HL-60 (cell line): ENCODE measurements around the gene SAMSN1.

Experiments used
- GABPA ChIP-seq: IDR thresholded peaks from 2 replicates; pipeline ENCODE4 v1.6.1; 2012; ENCODE audit warnings: low read depth
- POLR2AphosphoS5 ChIP-seq: IDR thresholded peaks from 2 replicates; pipeline ENCODE4 v1.6.1; 2012; ENCODE audit warnings: low read depth
- SPI1 ChIP-seq: IDR thresholded peaks from 2 replicates; pipeline ENCODE4 v1.6.1; 2012; ENCODE audit warnings: low read depth, mild to moderate bottlenecking, borderline replicate concordance
- TF ChIP-seq, protein P1 (sequence below): IDR thresholded peaks from one replicate; pipeline ENCODE4 v1.5.1; 2011; ENCODE audit warnings: low read length, control low read depth, inconsistent platforms; ENCODE audit not compliant: insufficient read depth
- TF ChIP-seq, protein P2 (sequence below): IDR thresholded peaks from 2 replicates; pipeline ENCODE4 v1.6.1; 2012; ENCODE audit warnings: low read depth; ENCODE audit not compliant: insufficient replicate concordance

DNA sequence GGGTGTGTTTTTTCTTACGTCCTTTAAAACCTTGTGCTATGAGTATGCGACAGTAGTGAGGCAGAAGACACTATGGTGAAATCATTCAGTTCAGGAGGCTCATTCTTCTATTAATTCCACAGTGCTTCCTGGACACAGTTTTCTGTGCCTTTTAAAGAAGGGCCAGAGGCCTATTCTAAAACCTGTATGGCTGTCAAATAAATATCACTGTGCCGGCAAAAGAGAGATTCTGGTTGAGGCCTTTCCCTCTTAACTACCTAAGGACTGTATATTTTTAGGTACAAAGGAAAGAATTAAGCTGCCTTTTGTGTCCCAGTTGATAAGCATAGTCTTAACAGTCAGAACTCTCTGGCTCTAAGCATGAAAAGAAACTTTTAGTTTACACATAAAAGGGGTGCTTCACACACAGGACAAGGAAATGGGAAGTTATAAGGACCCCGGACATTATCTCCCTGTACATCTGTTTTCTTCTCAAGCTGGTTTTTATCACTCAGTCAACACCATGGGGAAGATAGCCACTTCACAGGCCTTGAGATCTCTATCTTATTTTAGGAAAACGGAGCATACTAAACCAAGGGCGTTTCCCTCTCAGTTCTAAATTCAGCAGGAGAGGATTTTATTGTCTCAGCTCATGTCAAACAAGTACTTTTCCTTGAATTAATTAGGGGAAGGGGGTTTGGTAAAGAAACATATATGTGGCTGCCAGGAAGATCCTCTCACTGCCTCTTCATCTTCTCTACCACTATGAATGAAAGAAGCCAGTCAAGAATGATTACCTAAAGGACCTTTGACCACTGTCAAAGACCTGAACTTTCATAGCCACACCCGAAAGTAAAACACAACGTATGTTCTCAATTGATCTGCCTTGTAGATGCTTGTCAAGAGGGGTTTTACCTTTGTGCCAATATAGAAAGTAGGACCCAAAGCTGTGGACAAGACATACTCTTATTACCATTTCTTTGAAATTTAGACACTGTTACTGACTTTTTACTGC lies 91.8 kb downstream of the SAMSN1 start:
- TF ChIP-seq POLR2AphosphoS5 = no peak
- TF ChIP-seq, protein P1, sequence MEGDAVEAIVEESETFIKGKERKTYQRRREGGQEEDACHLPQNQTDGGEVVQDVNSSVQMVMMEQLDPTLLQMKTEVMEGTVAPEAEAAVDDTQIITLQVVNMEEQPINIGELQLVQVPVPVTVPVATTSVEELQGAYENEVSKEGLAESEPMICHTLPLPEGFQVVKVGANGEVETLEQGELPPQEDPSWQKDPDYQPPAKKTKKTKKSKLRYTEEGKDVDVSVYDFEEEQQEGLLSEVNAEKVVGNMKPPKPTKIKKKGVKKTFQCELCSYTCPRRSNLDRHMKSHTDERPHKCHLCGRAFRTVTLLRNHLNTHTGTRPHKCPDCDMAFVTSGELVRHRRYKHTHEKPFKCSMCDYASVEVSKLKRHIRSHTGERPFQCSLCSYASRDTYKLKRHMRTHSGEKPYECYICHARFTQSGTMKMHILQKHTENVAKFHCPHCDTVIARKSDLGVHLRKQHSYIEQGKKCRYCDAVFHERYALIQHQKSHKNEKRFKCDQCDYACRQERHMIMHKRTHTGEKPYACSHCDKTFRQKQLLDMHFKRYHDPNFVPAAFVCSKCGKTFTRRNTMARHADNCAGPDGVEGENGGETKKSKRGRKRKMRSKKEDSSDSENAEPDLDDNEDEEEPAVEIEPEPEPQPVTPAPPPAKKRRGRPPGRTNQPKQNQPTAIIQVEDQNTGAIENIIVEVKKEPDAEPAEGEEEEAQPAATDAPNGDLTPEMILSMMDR = no peak
- TF ChIP-seq, protein P2, sequence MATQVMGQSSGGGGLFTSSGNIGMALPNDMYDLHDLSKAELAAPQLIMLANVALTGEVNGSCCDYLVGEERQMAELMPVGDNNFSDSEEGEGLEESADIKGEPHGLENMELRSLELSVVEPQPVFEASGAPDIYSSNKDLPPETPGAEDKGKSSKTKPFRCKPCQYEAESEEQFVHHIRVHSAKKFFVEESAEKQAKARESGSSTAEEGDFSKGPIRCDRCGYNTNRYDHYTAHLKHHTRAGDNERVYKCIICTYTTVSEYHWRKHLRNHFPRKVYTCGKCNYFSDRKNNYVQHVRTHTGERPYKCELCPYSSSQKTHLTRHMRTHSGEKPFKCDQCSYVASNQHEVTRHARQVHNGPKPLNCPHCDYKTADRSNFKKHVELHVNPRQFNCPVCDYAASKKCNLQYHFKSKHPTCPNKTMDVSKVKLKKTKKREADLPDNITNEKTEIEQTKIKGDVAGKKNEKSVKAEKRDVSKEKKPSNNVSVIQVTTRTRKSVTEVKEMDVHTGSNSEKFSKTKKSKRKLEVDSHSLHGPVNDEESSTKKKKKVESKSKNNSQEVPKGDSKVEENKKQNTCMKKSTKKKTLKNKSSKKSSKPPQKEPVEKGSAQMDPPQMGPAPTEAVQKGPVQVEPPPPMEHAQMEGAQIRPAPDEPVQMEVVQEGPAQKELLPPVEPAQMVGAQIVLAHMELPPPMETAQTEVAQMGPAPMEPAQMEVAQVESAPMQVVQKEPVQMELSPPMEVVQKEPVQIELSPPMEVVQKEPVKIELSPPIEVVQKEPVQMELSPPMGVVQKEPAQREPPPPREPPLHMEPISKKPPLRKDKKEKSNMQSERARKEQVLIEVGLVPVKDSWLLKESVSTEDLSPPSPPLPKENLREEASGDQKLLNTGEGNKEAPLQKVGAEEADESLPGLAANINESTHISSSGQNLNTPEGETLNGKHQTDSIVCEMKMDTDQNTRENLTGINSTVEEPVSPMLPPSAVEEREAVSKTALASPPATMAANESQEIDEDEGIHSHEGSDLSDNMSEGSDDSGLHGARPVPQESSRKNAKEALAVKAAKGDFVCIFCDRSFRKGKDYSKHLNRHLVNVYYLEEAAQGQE = no peak
- no peak for TF ChIP-seq GABPA
- TF ChIP-seq SPI1 = no peak
